ENCODE measurements around the gene IFITM2. TPM values are rescaled to one million over a fixed set of nuclear protein-coding genes. Genes with fewer than 3 reads are reported as not detected.

IFITM2 gene
- total and polyA plus RNA-seq, 2 donors (not counting 1 experiment from before 2014, with no cell fraction given), result 72.1 to 451 TPM

GRCh38 chr11:293852-294661, 13.6 kb upstream of the IFITM2 start:
- no peak overlapping the region for H3K27ac Mint-ChIP-seq
- Histone ChIP-seq H3K27ac (ENCODE audit: low read length in 2 of 2) (no peak overlapping the region), H3K9ac (ENCODE audit: low read length) (no peak overlapping the region), H2AFZ (ENCODE audit: insufficient read depth, low read depth, low read length, poor library complexity, severe bottlenecking) (no peak overlapping the region), H3K79me2 (ENCODE audit: control insufficient read depth, insufficient read depth, low read length) (no peaks in the 10 kb centered on the region), H3K4me1 (ENCODE audit: control insufficient read depth in 2 of 2, insufficient read depth in 2 of 2, low read length in 2 of 2) (peaks cover 4 to 11% of the 10 kb centered on the region in 2 donors), H3K9me3 (ENCODE audit: control extremely low read depth in 1 of 3, control insufficient read depth in 2 of 3, insufficient read depth in 1 of 3, low read length in 2 of 3) (no peaks in the 10 kb centered on the region), H4K20me1 (ENCODE audit: control insufficient read depth, insufficient read depth, low read length, poor library complexity, severe bottlenecking) (no peaks in the 10 kb centered on the region), H3K27me3 (replicated peaks in 1 of 4; ENCODE audit: control extremely low read depth in 1 of 4, control insufficient read depth in 3 of 4, insufficient read depth in 4 of 4, low read length in 3 of 4) (peaks cover 0 to 6% (median 0%) of the 10 kb centered on the region in 4 experiments), H3K4me3 (ENCODE audit: control extremely low read depth in 1 of 5, extremely low read depth in 1 of 5, insufficient read depth in 1 of 5, low read depth in 2 of 5, low read length in 4 of 5) (no peak overlapping the region), H3K4me2 (replicated peaks; ENCODE audit: low read depth, low read length, poor library complexity, severe bottlenecking) (no peak overlapping the region), H3K36me3 (replicated peaks in 1 of 2; ENCODE audit: control extremely low read depth in 1 of 2, control insufficient read depth in 1 of 2, extremely low read depth in 1 of 2, insufficient read depth in 2 of 2, low read length in 1 of 2) (no peaks in the 10 kb centered on the region)
- H3K9me3 Mint-ChIP-seq (ENCODE audit: insufficient read depth), result no peaks in the 10 kb centered on the region
- intact Hi-C loops (cut with micrococcal nuclease), result no loop called here
- DNase-seq (no peak), ATAC-seq (ENCODE audit: low read depth) (no peak)
- TF ChIP-seq, protein P1, sequence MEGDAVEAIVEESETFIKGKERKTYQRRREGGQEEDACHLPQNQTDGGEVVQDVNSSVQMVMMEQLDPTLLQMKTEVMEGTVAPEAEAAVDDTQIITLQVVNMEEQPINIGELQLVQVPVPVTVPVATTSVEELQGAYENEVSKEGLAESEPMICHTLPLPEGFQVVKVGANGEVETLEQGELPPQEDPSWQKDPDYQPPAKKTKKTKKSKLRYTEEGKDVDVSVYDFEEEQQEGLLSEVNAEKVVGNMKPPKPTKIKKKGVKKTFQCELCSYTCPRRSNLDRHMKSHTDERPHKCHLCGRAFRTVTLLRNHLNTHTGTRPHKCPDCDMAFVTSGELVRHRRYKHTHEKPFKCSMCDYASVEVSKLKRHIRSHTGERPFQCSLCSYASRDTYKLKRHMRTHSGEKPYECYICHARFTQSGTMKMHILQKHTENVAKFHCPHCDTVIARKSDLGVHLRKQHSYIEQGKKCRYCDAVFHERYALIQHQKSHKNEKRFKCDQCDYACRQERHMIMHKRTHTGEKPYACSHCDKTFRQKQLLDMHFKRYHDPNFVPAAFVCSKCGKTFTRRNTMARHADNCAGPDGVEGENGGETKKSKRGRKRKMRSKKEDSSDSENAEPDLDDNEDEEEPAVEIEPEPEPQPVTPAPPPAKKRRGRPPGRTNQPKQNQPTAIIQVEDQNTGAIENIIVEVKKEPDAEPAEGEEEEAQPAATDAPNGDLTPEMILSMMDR (IDR thresholded peaks at IDR 0.05), result no peak
- TF ChIP-seq EZH2 (IDR thresholded peaks at IDR 0.05; ENCODE audit: borderline replicate concordance, insufficient read depth, low read depth, low read length, poor library complexity, severe bottlenecking), result no peak
- H3K27me3 Mint-ChIP-seq, result peaks cover 7% of the 10 kb centered on the region
- CTCF ChIA-PET, result interaction anchor here (1.1 to 1.5 kb wide), 2 partner anchors 11 to 12 kb away, joined by 3 to 4 read pairs; no protein-coding TSS in a partner anchor
- peaks cover 10% of the 10 kb centered on the region for H3K4me1 Mint-ChIP-seq
- POLR2A ChIA-PET, result interaction anchor here (0.6 kb wide), 1 partner anchor 11 kb away, joined by 6 read pairs; no protein-coding TSS in a partner anchor
- WGBS (ENCODE audit: insufficient coverage), result 96% methylated on average over 27 of the region's 27 CpGs
- no peak overlapping the region for H3K4me3 Mint-ChIP-seq

GRCh38 chr11:294780-295179, 12.8 kb upstream of the IFITM2 start:
- intact Hi-C loops (cut with micrococcal nuclease), result no loop called here
- Mint-ChIP-seq H3K4me1 (peaks cover 6% of the 10 kb centered on the region), H3K9me3 (ENCODE audit: insufficient read depth) (no peaks in the 10 kb centered on the region), H3K4me3 (no peak overlapping the region), H3K27ac (no peak overlapping the region), H3K27me3 (peaks cover 7% of the 10 kb centered on the region)
- 93% methylated on average over 16 of the region's 16 CpGs for WGBS (ENCODE audit: insufficient coverage)
- Histone ChIP-seq H3K36me3 (replicated peaks in 1 of 2; ENCODE audit: control extremely low read depth in 1 of 2, control insufficient read depth in 1 of 2, extremely low read depth in 1 of 2, insufficient read depth in 2 of 2, low read length in 1 of 2) (no peaks in the 10 kb centered on the region), H3K79me2 (ENCODE audit: control insufficient read depth, insufficient read depth, low read length) (no peaks in the 10 kb centered on the region), H3K27me3 (replicated peaks in 1 of 4; ENCODE audit: control extremely low read depth in 1 of 4, control insufficient read depth in 3 of 4, insufficient read depth in 4 of 4, low read length in 3 of 4) (peaks cover 0 to 9% (median under 1%) of the 10 kb centered on the region in 4 experiments), H4K20me1 (ENCODE audit: control insufficient read depth, insufficient read depth, low read length, poor library complexity, severe bottlenecking) (no peaks in the 10 kb centered on the region), H3K4me1 (ENCODE audit: control insufficient read depth in 2 of 2, insufficient read depth in 2 of 2, low read length in 2 of 2) (peaks cover under 1 to 6% of the 10 kb centered on the region in 2 donors), H3K9me3 (ENCODE audit: control extremely low read depth in 1 of 3, control insufficient read depth in 2 of 3, insufficient read depth in 1 of 3, low read length in 2 of 3) (no peaks in the 10 kb centered on the region), H2AFZ (ENCODE audit: insufficient read depth, low read depth, low read length, poor library complexity, severe bottlenecking) (no peak overlapping the region), H3K4me2 (replicated peaks; ENCODE audit: low read depth, low read length, poor library complexity, severe bottlenecking) (no peak overlapping the region), H3K4me3 (ENCODE audit: control extremely low read depth in 1 of 5, extremely low read depth in 1 of 5, insufficient read depth in 1 of 5, low read depth in 2 of 5, low read length in 4 of 5) (no peak overlapping the region), H3K27ac (ENCODE audit: low read length in 2 of 2) (no peak overlapping the region), H3K9ac (ENCODE audit: low read length) (no peak overlapping the region)
- ATAC-seq (ENCODE audit: low read depth), result no peak
- no peak for DNase-seq
- TF ChIP-seq, protein P1 (IDR thresholded peaks at IDR 0.05), result no peak
- TF ChIP-seq EZH2 (IDR thresholded peaks at IDR 0.05; ENCODE audit: borderline replicate concordance, insufficient read depth, low read depth, low read length, poor library complexity, severe bottlenecking), result no peak
- POLR2A ChIA-PET, result interaction anchor here (0.6 kb wide), 1 partner anchor 11 kb away, joined by 6 read pairs; no protein-coding TSS in a partner anchor
- CTCF ChIA-PET, result interaction anchor here (1.1 to 1.5 kb wide), 2 partner anchors 10 to 11 kb away, joined by 3 to 4 read pairs; no protein-coding TSS in a partner anchor

Data from B cell (primary cell).